Heart right ventricle (tissue), 16 donors: ENCODE results near the gene VAV1. TPM values are rescaled to one million over a fixed set of nuclear protein-coding genes. Genes with fewer than 3 reads are reported as not detected.
A peak's percentile ranks its signal among the peaks of the same experiment; 100 is the strongest.

Experiments used
- ATAC-seq, 8 donors: fragments of 200-7000 bp; cut with Tn5 transposase; one replicate each; pipeline ENCODE4 v1.9.1; 2020; ENCODE audit warnings: mild to moderate bottlenecking in 8 of 8, moderate library complexity in 8 of 8, moderate number of reproducible peaks in 1 of 8
- DNase-seq, 2 donors: peaks; one replicate each; pipeline ENCODE4 v3.0.0-alpha.2; 2020
- H3K27ac ChIP-seq, 10 donors: fragments of 200-600 bp; sonication (generic) in 2 of 10; one replicate each; pipeline versions ENCODE4 v1.5.0 to v1.8.0; 2020 to 2022; ENCODE audit warnings: mild to moderate bottlenecking in 3 of 10
- H3K27me3 ChIP-seq, 7 donors: fragments of 200-600 bp; one replicate each; pipeline ENCODE4 v1.8.0; 2021 to 2022; ENCODE audit warnings: mild to moderate bottlenecking in 2 of 7
- H3K36me3 ChIP-seq, 9 donors: fragments of 200-600 bp; sonication (generic) in 1 of 9; one replicate each; pipeline versions ENCODE4 v1.5.0 to v1.8.0; 2020 to 2022; ENCODE audit warnings: mild to moderate bottlenecking in 2 of 9
- H3K4me1 ChIP-seq, 9 donors: fragments of 200-600 bp; sonication (generic) in 1 of 9; one replicate each; pipeline versions ENCODE4 v1.5.0 to v1.8.0; 2020 to 2022; ENCODE audit warnings: mild to moderate bottlenecking in 4 of 9
- H3K4me3 ChIP-seq, 10 donors: fragments of 200-600 bp; sonication (generic) in 2 of 10; one replicate each; pipeline versions ENCODE4 v1.5.0 to v1.8.0; 2020 to 2022; ENCODE audit warnings: mild to moderate bottlenecking in 7 of 10, moderate library complexity in 2 of 10
- H3K9me3 ChIP-seq, 11 donors: fragments of 200-600 bp in 10 of 11; sonication (generic) in 2 of 11; one replicate each; pipeline versions ENCODE4 v1.5.0 to v1.8.0; 2013 to 2022; ENCODE audit warnings: mild to moderate bottlenecking in 2 of 11, control low read depth in 1 of 11, moderate library complexity in 1 of 11
- CTCF ChIP-seq, 9 donors: fragments of 200-600 bp; sonication (generic) in 2 of 9; IDR thresholded peaks; one replicate each; pipeline versions ENCODE4 v1.5.0 to v1.8.0; 2021 to 2022; ENCODE audit warnings: antibody characterized with exemption in 9 of 9, mild to moderate bottlenecking in 5 of 9, moderate library complexity in 1 of 9
- WGBS, 2 donors: extraction: QIAGEN DNeasy Blood & Tissue Kit; methylation state at CpG; one replicate each; pipeline ENCODE4 v1.1.7; 2013; ENCODE audit warnings: inconsistent platforms in 1 of 2; 5-methylcytosine and 5-hydroxymethylcytosine counted together
- intact Hi-C, 10 donors: fragments of 100-400 bp; cut with DNase I; formaldehyde crosslinking; loops; one replicate each; pipeline versions ENCODE4 v1.11.1 to v1.14.2; 2022
- polyA plus RNA-seq, 2 donors: library from polyadenylated mRNA; stranded (reverse); fragments of 200-250 nt; gene quantifications; one replicate each; pipeline ENCODE4 v1.2.3, GENCODE V29; 2013
- total RNA-seq, 10 donors: library from RNA; stranded (reverse); fragmentation: NEBNext Ultra II Directional in 3 of 10; extraction: Animal tissue kit (Norgen Biotek cat#: 25700) in 3 of 10; gene quantifications; one replicate each; pipeline versions ENCODE4 v1.2.1 to v1.2.4, GENCODE V29; 2021 to 2023
- donor health status: Arrhythmogenic right ventricular cardiomyopathy.
- donor health status: ischemic (EF 13 %, LVEDD 7.1; RV severe dilation, severe dysfunction).
- donor health status: healthy with polysubstance abuse.
- donor health status: DM: no; HTN: yes; CAD: no.
- donor health status: DM: no; HTN: no; CAD: no.
- donor health status: ischemic (EF 25% LVEDD 6.9; RV normal size, moderate dysfunction).
- donor health status: ischemic (EF 25% LVEDD 5.7; RV mildly dilated, moderate dysfunction).
- donor health status: healthy.
- donor health status: DM: yes; HTN: yes; CAD: no.
- donor health status: Ischemic cardiomyopathy.
- donor health status: ischemic (EF 35%, LVEDD 5.7; RV mildly dilated, moderate dysfunction).
- donor health status: nonischemic (EF 11% LVEDD 7.7; RV severe dilation, severe dysfunction).
- donor health status: DM: yes; HTN: yes; CAD: no.
- donor health status: PGD.
- donor health status: ischemic (EF 29% LVEDD 5.4; RV normal size, mild dysfunction).
- donor health status: nonischemic (EF 23%, LVEDD 6.1; RV moderate dilation, normal function).

VAV1 gene
- total and polyA plus RNA-seq, 12 donors, result 0.45 to 11.0 (median 1.4) TPM

- H3K9me3 ChIP-seq, result no peaks in the 10 kb centered on the region
- peaks cover 0 to 10% (median 0%) of the 10 kb centered on the region in 7 donors for H3K27me3 ChIP-seq
- DNase-seq (peak; percentile 70 to 77), ATAC-seq (peak in 7 of 8 donors; percentile 2 to 24 (median 7))
- H3K27ac ChIP-seq, result peak overlapping the region; percentile 92 to 100 (median 98)
- peak; percentile 29 to 73 (median 56) for TF ChIP-seq CTCF (IDR thresholded peaks at IDR 0.05)
- intact Hi-C loops, result loop anchor here in 6 of 10 donors (2.0 to 10.0 kb wide), 9 partner anchors 102 to 658 kb away; partner anchors contain the start of genes ALKBH7 (in 1 of the 6), PSPN (in 1 of the 6) and ZNF557 (in 1 of the 6)
- WGBS, 2 donors, result 28 to 29% methylated on average over 25 of the region's 25 CpGs
- peaks cover 0 to 40% (median 9%) of the 10 kb centered on the region in 9 donors for H3K36me3 ChIP-seq
- peaks cover 12 to 47% (median 33%) of the 10 kb centered on the region in 9 donors for H3K4me1 ChIP-seq
- H3K4me3 ChIP-seq, result peak overlapping the region; percentile 59 to 99 (median 82)
Measured at GRCh38 chr19:6736169-6736916, 36.2 kb upstream of the VAV1 start.

GRCh38 chr19:6736917-6737283, 35.6 kb upstream of the VAV1 start:
- DNase-seq (no peak), ATAC-seq (no peak)
- Histone ChIP-seq H3K4me3 (peak overlapping the region; percentile 59 to 99 (median 82)), H3K36me3 (peaks cover 0 to 39% (median 5%) of the 10 kb centered on the region in 9 donors), H3K4me1 (peaks cover 12 to 53% (median 38%) of the 10 kb centered on the region in 9 donors), H3K27ac (peak overlapping the region; percentile 92 to 100 (median 98)), H3K27me3 (peaks cover 0 to 10% (median 0%) of the 10 kb centered on the region in 7 donors), H3K9me3 (no peaks in the 10 kb centered on the region)
- intact Hi-C loops, result loop anchor here in 6 of 10 donors (2.0 to 10.0 kb wide), 9 partner anchors 102 to 658 kb away; partner anchors contain the start of genes ALKBH7 (in 1 of the 6), PSPN (in 1 of the 6) and ZNF557 (in 1 of the 6)
- WGBS, 2 donors, result 0% methylated on average over 16 of the region's 16 CpGs
- TF ChIP-seq CTCF (IDR thresholded peaks at IDR 0.05), result peak in 1 of 9 donors; percentile 12

GRCh38 chr19:6737284-6737872, 35.1 kb upstream of the VAV1 start, which contains the start of gene GPR108:
TSS of gene GPR108 (minus strand) at chr19:6737580. CDS start at chr19:6737576, 4 bp downstream.
- H3K4me1 ChIP-seq, result peaks cover 12 to 58% (median 43%) of the 10 kb centered on the region in 9 donors
- WGBS, 2 donors, result 0% methylated on average over 46 to 54 of the region's 55 CpGs
- DNase-seq (peak; percentile 99 to 100), ATAC-seq (peak; percentile 79 to 91 (median 86))
- H3K27ac ChIP-seq, result peak within 1 kb of the TSS; percentile 94 to 100 (median 98)
- H3K4me3 ChIP-seq, result peak within 1 kb of the TSS; percentile 59 to 99 (median 86)
- H3K36me3 ChIP-seq, result peaks cover 0 to 39% (median under 1%) of the 10 kb centered on the region in 9 donors
- H3K27me3 ChIP-seq, result peaks cover 0 to 10% (median 0%) of the 10 kb centered on the region in 7 donors
- intact Hi-C loops, result loop anchor here in 6 of 10 donors (2.0 to 10.0 kb wide), 9 partner anchors 103 to 657 kb away; partner anchors contain the start of genes ALKBH7 (in 1 of the 6), PSPN (in 1 of the 6) and ZNF557 (in 1 of the 6)
- H3K9me3 ChIP-seq, result no peaks in the 10 kb centered on the region
- TF ChIP-seq CTCF (IDR thresholded peaks at IDR 0.05), result no peak
